Fibroblast of lung (primary cell): ENCODE data around the gene MLXIP. TPM values are rescaled to one million over a fixed set of nuclear protein-coding genes. Genes with fewer than 3 reads are reported as not detected.

Source experiments
- DNase-seq, 2 donors: peaks; one replicate each; pipeline versions ENCODE4 v3.0.0 to v3.0.0-alpha.2; 2010; ENCODE audit warnings: low read depth in 2 of 2
- H2AFZ ChIP-seq: 2 replicates; pipeline ENCODE4 v1.5.1; 2012; ENCODE audit warnings: low read length, control low read depth, inconsistent platforms
- H3K27ac ChIP-seq: 2 replicates; pipeline ENCODE4 v1.5.1; 2011; ENCODE audit warnings: low read length, control low read depth; ENCODE audit not compliant: insufficient read depth
- H3K27me3 ChIP-seq: 2 replicates; pipeline ENCODE4 v1.5.1; 2011; ENCODE audit warnings: mild to moderate bottlenecking, low read length; ENCODE audit not compliant: control insufficient read depth, insufficient read depth
- H3K36me3 ChIP-seq: 2 replicates; pipeline ENCODE4 v1.5.1; 2011; ENCODE audit warnings: low read length; ENCODE audit not compliant: control insufficient read depth, insufficient read depth
- H3K4me1 ChIP-seq: 2 replicates; pipeline ENCODE4 v1.5.1; 2011; ENCODE audit warnings: low read length; ENCODE audit not compliant: control insufficient read depth, insufficient read depth; ENCODE audit errors: extremely low read depth
- H3K4me2 ChIP-seq: 2 replicates; pipeline ENCODE4 v1.5.1; 2011; ENCODE audit warnings: low read length, control low read depth; ENCODE audit not compliant: insufficient read depth; ENCODE audit errors: extremely low read depth
- H3K4me3 ChIP-seq, 4 experiments: fragments of 200-600 bp in 1 of 4; sonication (generic) in 1 of 4; replicated peaks in 1 of 4; 2 replicates each; pipeline ENCODE4 v1.5.1; 2011 to 2016; ENCODE audit warnings: low read length in 4 of 4, low read depth in 3 of 4, mild to moderate bottlenecking in 3 of 4, control low read depth in 2 of 4, inconsistent platforms in 1 of 4, mixed read lengths in 1 of 4; ENCODE audit not compliant: insufficient read depth in 1 of 4; ENCODE audit errors: control extremely low read depth in 1 of 4
- H3K79me2 ChIP-seq: 2 replicates; pipeline ENCODE4 v1.5.1; 2012; ENCODE audit warnings: mild to moderate bottlenecking, low read length, inconsistent platforms; ENCODE audit not compliant: control insufficient read depth, insufficient read depth
- H3K9ac ChIP-seq: 2 replicates; pipeline ENCODE4 v1.5.1; 2011; ENCODE audit warnings: mild to moderate bottlenecking, low read length, control low read depth; ENCODE audit not compliant: insufficient read depth
- H3K9me3 ChIP-seq: 2 replicates; pipeline ENCODE4 v1.5.1; 2012; ENCODE audit warnings: low read depth, low read length; ENCODE audit not compliant: control insufficient read depth, insufficient read depth
- H4K20me1 ChIP-seq: 2 replicates; pipeline ENCODE4 v1.5.1; 2011; ENCODE audit warnings: low read length; ENCODE audit not compliant: control insufficient read depth, insufficient read depth; ENCODE audit errors: extremely low read depth
- CTCF ChIP-seq, 2 donors: IDR thresholded peaks in 1 of 2; conservative IDR thresholded peaks in 1 of 2; 1 replicate in 1 of 2; 2 replicates in 1 of 2; pipeline ENCODE4 v1.5.1; 2011 to 2012; ENCODE audit warnings: low read length in 2 of 2, control low read depth in 1 of 2, inconsistent platforms in 1 of 2, low read depth in 1 of 2, mild to moderate bottlenecking in 1 of 2
- EZH2 ChIP-seq: IDR thresholded peaks from 2 replicates; pipeline ENCODE4 v1.5.1; 2012; ENCODE audit warnings: low read length, control low read depth, mild to moderate bottlenecking; ENCODE audit errors: missing control alignments
- polyA plus RNA-seq, 2 donors: library from polyadenylated mRNA; depleted of rRNA in 1 of 2; stranded (reverse) in 1 of 2; unstranded in 1 of 2; fragments of >200 nt; gene quantifications; 2 replicates each; pipeline ENCODE4 v1.2.1, GENCODE V29; 2011 to 2012; ENCODE audit warnings: missing spikeins in 1 of 2
- total RNA-seq: library from RNA; depleted of rRNA; stranded (reverse); fragments of >200 nt; gene quantifications from 2 replicates; pipeline ENCODE4 v1.2.1, GENCODE V29; 2014

Gene MLXIP
- total and polyA plus RNA-seq, 2 donors (not counting 1 experiment from before 2014, with no cell fraction given), result 6.6 to 17.0 TPM

- Histone ChIP-seq H3K9ac (no peak overlapping the region), H2AFZ (no peak overlapping the region), H3K4me3 (no peak overlapping the region), H3K27me3 (no peaks in the 10 kb centered on the region), H3K27ac (no peak overlapping the region), H3K79me2 (no peaks in the 10 kb centered on the region), H3K9me3 (no peaks in the 10 kb centered on the region), H3K4me2 (no peak overlapping the region), H4K20me1 (no peaks in the 10 kb centered on the region), H3K36me3 (no peaks in the 10 kb centered on the region), H3K4me1 (no peaks in the 10 kb centered on the region)
- TF ChIP-seq EZH2 (no peak), CTCF (conservative IDR thresholded peaks at IDR 0.05 in 1 of 2, IDR thresholded peaks at IDR 0.05 in 1 of 2; ENCODE audit: low read depth in 1 of 2, low read length in 2 of 2) (no peak)
- DNase-seq, result no peak
Measured at GRCh38 chr12:122159882-122160281, 81.3 kb downstream of the MLXIP start.

GRCh38 chr12:122160761-122161160 is 82.2 kb downstream of the MLXIP start:
- Histone ChIP-seq H3K36me3 (no peaks in the 10 kb centered on the region), H3K27ac (no peak overlapping the region), H3K27me3 (no peaks in the 10 kb centered on the region), H3K79me2 (no peaks in the 10 kb centered on the region), H4K20me1 (no peaks in the 10 kb centered on the region), H3K4me1 (no peaks in the 10 kb centered on the region), H3K9ac (no peak overlapping the region), H3K9me3 (no peaks in the 10 kb centered on the region), H2AFZ (no peak overlapping the region), H3K4me2 (no peak overlapping the region), H3K4me3 (no peak overlapping the region)
- TF ChIP-seq CTCF (conservative IDR thresholded peaks at IDR 0.05 in 1 of 2, IDR thresholded peaks at IDR 0.05 in 1 of 2; ENCODE audit: low read depth in 1 of 2, low read length in 2 of 2) (no peak), EZH2 (no peak)
- DNase-seq, result no peak

GRCh38 chr12:122161682-122162081 is 83.1 kb downstream of the MLXIP start:
- H3K79me2 ChIP-seq, result no peaks in the 10 kb centered on the region
- H3K4me1 ChIP-seq, result no peaks in the 10 kb centered on the region
- no peak overlapping the region for H3K4me3 ChIP-seq
- H3K9me3 ChIP-seq, result no peaks in the 10 kb centered on the region
- H3K27ac ChIP-seq, result no peak overlapping the region
- TF ChIP-seq EZH2 (no peak), CTCF (conservative IDR thresholded peaks at IDR 0.05 in 1 of 2, IDR thresholded peaks at IDR 0.05 in 1 of 2; ENCODE audit: low read depth in 1 of 2, low read length in 2 of 2) (no peak)
- H3K4me2 ChIP-seq, result no peak overlapping the region
- no peak overlapping the region for H3K9ac ChIP-seq
- DNase-seq, result no peak
- H4K20me1 ChIP-seq, result no peaks in the 10 kb centered on the region
- no peak overlapping the region for H2AFZ ChIP-seq
- H3K27me3 ChIP-seq, result no peaks in the 10 kb centered on the region
- H3K36me3 ChIP-seq, result no peaks in the 10 kb centered on the region
